Psoas muscle (tissue), 8 donors: ENCODE measurements around the gene BTC. TPM values are rescaled to one million over a fixed set of nuclear protein-coding genes. Genes with fewer than 3 reads are reported as not detected.

Experiments
- ATAC-seq, 4 donors: fragments of 200-7000 bp; cut with Tn5 transposase; one replicate each; pipeline ENCODE4 v1.9.1; 2020; ENCODE audit warnings: moderate library complexity in 3 of 4, mild to moderate bottlenecking in 2 of 4
- DNase-seq, 2 donors: peaks; one replicate each; pipeline ENCODE4 v3.0.0-alpha.2; 2020
- H3K27ac ChIP-seq: fragments of 200-600 bp; one replicate; pipeline ENCODE4 v1.8.0; 2022
- H3K27me3 ChIP-seq, 3 donors: fragments of 200-600 bp in 1 of 3; one replicate each; pipeline versions ENCODE4 v1.6.1 to v1.8.0; 2013 to 2022; ENCODE audit warnings: low read length in 2 of 3, mild to moderate bottlenecking in 2 of 3, moderate library complexity in 1 of 3; ENCODE audit not compliant: insufficient read depth in 3 of 3
- H3K36me3 ChIP-seq, 2 donors: fragments of 200-600 bp in 1 of 2; one replicate each; pipeline versions ENCODE4 v1.6.1 to v1.8.0; 2013 to 2022; ENCODE audit warnings: low read depth in 1 of 2, mild to moderate bottlenecking in 1 of 2, moderate library complexity in 1 of 2; ENCODE audit not compliant: insufficient read depth in 1 of 2
- H3K4me1 ChIP-seq: fragments of 200-600 bp; one replicate; pipeline ENCODE4 v1.8.0; 2022
- H3K4me3 ChIP-seq: fragments of 200-600 bp; one replicate; pipeline ENCODE4 v1.8.0; 2022; ENCODE audit warnings: mild to moderate bottlenecking
- H3K9me3 ChIP-seq: fragments of 200-600 bp; one replicate; pipeline ENCODE4 v1.8.0; 2022
- WGBS, 3 donors: extraction: QIAGEN DNeasy Blood & Tissue Kit; methylation state at CpG; one replicate each; pipeline versions ENCODE4 v1.1.6 to v1.1.7; 2013; 5-methylcytosine and 5-hydroxymethylcytosine counted together
- intact Hi-C, 2 donors: fragments of 100-400 bp; cut with DNase I; formaldehyde crosslinking; loops; one replicate each; pipeline versions ENCODE4 v1.11.0 to v1.14.2; 2022
- polyA plus RNA-seq, 3 donors: library from polyadenylated mRNA; stranded (reverse); fragments of 200-250 nt; gene quantifications; one replicate each; pipeline ENCODE4 v1.2.3, GENCODE V29; 2013
- total RNA-seq, 4 donors: library from RNA; stranded (reverse); fragmentation: NEBNext Ultra II Directional in 2 of 4; extraction: Animal tissue kit (Norgen Biotek cat#: 25700) in 2 of 4; gene quantifications; one replicate each; pipeline versions ENCODE4 v1.2.1 to v1.2.4, GENCODE V29; 2021 to 2023
- TF ChIP-seq, protein P1 (sequence below): fragments of 200-600 bp; IDR thresholded peaks from one replicate; pipeline ENCODE4 v1.8.0; 2022; ENCODE audit warnings: antibody characterized with exemption
- donor health status: healthy with polysubstance abuse.
- donor health status: DM: no; HTN: no; CAD: no; lungs with moderate emphysema.
- donor health status: Bipolar disorder and iron deficiency.
- donor health status: healthy.
- donor health status: DM: yes; HTN: yes; CAD: no.
- donor health status: DM: no; HTN: no; CAD: no.
- donor health status: DM: no; HTN: no; CAD: no.
- donor health status: DM: yes; HTN: yes; CAD: no.

Gene BTC
- total and polyA plus RNA-seq, 7 donors: 0.05 to 0.22 (median 0.14) TPM; not detected in 1

GRCh38 chr4:74805601-74806000, 11.3 kb upstream of the BTC start:
- no peaks in the 10 kb centered on the region for H3K27me3 ChIP-seq
- ATAC-seq (no peak), DNase-seq (no peak)
- TF ChIP-seq, protein P1, sequence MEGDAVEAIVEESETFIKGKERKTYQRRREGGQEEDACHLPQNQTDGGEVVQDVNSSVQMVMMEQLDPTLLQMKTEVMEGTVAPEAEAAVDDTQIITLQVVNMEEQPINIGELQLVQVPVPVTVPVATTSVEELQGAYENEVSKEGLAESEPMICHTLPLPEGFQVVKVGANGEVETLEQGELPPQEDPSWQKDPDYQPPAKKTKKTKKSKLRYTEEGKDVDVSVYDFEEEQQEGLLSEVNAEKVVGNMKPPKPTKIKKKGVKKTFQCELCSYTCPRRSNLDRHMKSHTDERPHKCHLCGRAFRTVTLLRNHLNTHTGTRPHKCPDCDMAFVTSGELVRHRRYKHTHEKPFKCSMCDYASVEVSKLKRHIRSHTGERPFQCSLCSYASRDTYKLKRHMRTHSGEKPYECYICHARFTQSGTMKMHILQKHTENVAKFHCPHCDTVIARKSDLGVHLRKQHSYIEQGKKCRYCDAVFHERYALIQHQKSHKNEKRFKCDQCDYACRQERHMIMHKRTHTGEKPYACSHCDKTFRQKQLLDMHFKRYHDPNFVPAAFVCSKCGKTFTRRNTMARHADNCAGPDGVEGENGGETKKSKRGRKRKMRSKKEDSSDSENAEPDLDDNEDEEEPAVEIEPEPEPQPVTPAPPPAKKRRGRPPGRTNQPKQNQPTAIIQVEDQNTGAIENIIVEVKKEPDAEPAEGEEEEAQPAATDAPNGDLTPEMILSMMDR: no peak
- H3K36me3 ChIP-seq: no peaks in the 10 kb centered on the region
- H3K9me3 ChIP-seq: no peaks in the 10 kb centered on the region
- intact Hi-C loops: no loop called here
- WGBS, 3 donors: 58 to 72% (median 72%) methylated on average over 2 of the region's 2 CpGs
- no peak overlapping the region for H3K27ac ChIP-seq
- no peak overlapping the region for H3K4me3 ChIP-seq
- no peaks in the 10 kb centered on the region for H3K4me1 ChIP-seq

GRCh38 chr4:74800310-74800709, 6.0 kb upstream of the BTC start:
- intact Hi-C loops: no loop called here
- peaks cover 0 to under 1% (median 0%) of the 10 kb centered on the region in 3 donors for H3K27me3 ChIP-seq
- DNase-seq: no peak
- H3K27ac ChIP-seq: no peak overlapping the region
- TF ChIP-seq, protein P1: no peak
- H3K9me3 ChIP-seq: no peaks in the 10 kb centered on the region
- H3K4me3 ChIP-seq: no peak overlapping the region
- no peak for ATAC-seq
- 76 to 80% (median 77%) methylated on average over 3 of the region's 3 CpGs for WGBS, 3 donors
- H3K36me3 ChIP-seq: no peaks in the 10 kb centered on the region
- H3K4me1 ChIP-seq: no peaks in the 10 kb centered on the region

DNA sequence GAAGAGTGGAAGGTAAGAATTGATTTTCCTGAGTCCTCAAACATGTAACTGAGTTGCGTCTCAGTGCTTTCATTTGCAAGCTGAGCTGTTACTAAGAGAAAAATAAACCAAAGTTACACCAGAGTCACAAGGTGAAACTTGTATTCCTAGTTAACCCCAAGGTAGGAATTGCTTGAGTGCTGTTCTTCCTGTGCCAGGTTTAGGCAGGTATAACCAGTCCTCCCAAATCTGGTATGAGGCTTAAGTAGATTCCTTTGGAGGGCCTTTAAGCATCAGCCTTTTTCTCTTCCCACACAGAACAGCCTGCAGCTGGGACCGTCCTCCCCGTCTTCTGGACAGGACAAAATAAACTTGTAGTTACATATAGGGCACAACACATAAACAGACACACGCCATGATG, 2.3 kb upstream of the BTC start:
- Histone ChIP-seq H3K36me3 (no peaks in the 10 kb centered on the region), H3K27ac (no peak overlapping the region), H3K4me1 (no peaks in the 10 kb centered on the region), H3K4me3 (no peak overlapping the region), H3K27me3 (peaks cover 0 to 32% (median 1%) of the 10 kb centered on the region in 3 donors), H3K9me3 (no peaks in the 10 kb centered on the region)
- DNase-seq: no peak
- intact Hi-C loops: no loop called here
- 86 to 88% (median 87%) methylated on average over 4 of the region's 4 CpGs for WGBS, 3 donors
- no peak for ATAC-seq
- TF ChIP-seq, protein P1: no peak

DNA sequence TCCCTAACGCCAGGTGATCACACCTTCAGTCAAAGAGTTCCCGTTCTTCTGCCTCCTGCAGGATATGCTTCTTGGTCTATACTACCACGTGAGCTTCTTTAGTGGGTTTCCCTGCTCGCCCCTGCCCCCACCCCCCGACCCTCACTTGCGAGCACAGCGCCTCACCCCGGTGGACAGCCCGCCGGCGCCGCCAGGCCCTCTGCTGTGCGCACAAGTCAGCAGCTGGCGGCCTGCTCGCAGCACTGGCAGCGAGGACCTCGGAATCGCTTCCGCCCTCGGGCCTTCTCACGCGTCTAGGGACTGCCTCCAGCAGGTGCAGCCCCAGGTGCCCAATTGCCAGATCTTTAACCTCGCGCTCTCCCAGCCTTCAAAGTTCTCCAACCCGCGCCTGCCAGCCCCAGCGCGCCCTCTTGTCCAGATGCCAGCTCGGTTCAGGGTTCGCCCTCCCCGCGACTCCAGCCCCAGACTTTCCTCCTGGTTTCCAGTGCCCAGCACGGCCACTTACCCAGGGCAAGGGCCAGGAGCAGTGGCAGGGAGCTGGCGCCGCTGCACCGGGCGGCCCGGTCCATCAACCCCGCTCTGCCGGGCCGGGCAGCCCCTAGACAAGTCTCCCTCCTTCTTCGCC, 454 bp downstream of the BTC start:
- H3K9me3 ChIP-seq: no peaks in the 10 kb centered on the region
- H3K27ac ChIP-seq: no peak overlapping the region
- no peaks in the 10 kb centered on the region for H3K36me3 ChIP-seq
- peaks cover 0 to 32% (median 1%) of the 10 kb centered on the region in 3 donors for H3K27me3 ChIP-seq
- peak overlapping the region; percentile 65 for H3K4me3 ChIP-seq
- DNase-seq (peak; percentile 17 to 60), ATAC-seq (peak; percentile 28 to 75 (median 57))
- intact Hi-C loops: no loop called here
- no peaks in the 10 kb centered on the region for H3K4me1 ChIP-seq
- 1% methylated on average over 41 to 42 of the region's 42 CpGs for WGBS, 3 donors
- TF ChIP-seq, protein P1: no peak

GRCh38 chr4:74790652-74791051, 3.7 kb downstream of the BTC start:
- Histone ChIP-seq H3K4me3 (no peak overlapping the region), H3K9me3 (no peaks in the 10 kb centered on the region), H3K27me3 (peaks cover 0 to 32% (median 1%) of the 10 kb centered on the region in 3 donors), H3K4me1 (no peaks in the 10 kb centered on the region), H3K27ac (no peak overlapping the region), H3K36me3 (no peaks in the 10 kb centered on the region)
- intact Hi-C loops: no loop called here
- WGBS, 3 donors: 91 to 94% (median 91%) methylated on average over 2 of the region's 2 CpGs
- ATAC-seq (no peak), DNase-seq (no peak)
- TF ChIP-seq, protein P1: no peak
